ENCODE data around the gene SAMMSON. TPM values are rescaled to one million over a fixed set of nuclear protein-coding genes. Genes with fewer than 3 reads are reported as not detected.

SAMMSON gene
- total and polyA plus RNA-seq, 10 of the 15 experiments (the other 5 are each of a cell fraction or from before 2014, with no cell fraction given): not detected

DNA sequence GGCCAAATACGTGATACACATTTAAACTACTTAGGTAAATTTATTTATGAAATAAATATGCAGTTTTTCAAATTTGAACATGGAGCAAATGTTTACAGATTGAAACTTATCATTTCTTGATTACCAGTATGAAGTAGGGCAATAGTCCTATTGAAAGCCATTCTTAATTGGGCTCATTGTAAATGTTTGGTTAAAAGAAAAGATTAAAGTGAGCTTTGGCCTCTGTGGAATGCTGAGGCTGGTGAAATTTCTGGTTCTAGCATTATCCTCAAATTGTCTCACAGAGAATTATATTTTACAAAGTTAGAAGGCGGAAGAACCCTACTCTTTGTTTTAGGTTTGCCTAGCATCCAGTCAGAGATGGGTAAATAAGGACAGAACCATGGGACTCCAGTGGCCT is 73.2 kb downstream of the SAMMSON start:
- intact Hi-C loops (cut with micrococcal nuclease; ENCODE audit: unreplicated experiment) (no loop called here), in situ Hi-C loops (cut with MboI) (no loop called here)
- H3K4me3 ChIP-seq: no peak overlapping the region
- no peak for ATAC-seq
- POLR2A ChIA-PET: interaction anchor here (0.7 kb wide), 1 partner anchor 108 kb away, joined by 5 read pairs; no protein-coding TSS in a partner anchor
- BruUV-seq (replicated peaks): no TSS peak
- no peak for FAIRE-seq
- no peaks in the 10 kb centered on the region for H3K36me3 ChIP-seq (ENCODE audit: control insufficient read depth in 2 of 2, insufficient read depth in 2 of 2, low read length in 1 of 2)
- no peak for DNase-seq (ENCODE audit: low read depth, low spot score)
- H3K79me2 ChIP-seq (ENCODE audit: control insufficient read depth, insufficient read depth, low read length): no peaks in the 10 kb centered on the region
- 4% methylated on average over 2 of the region's 2 CpGs for WGBS (ENCODE audit: insufficient coverage, insufficient replicate concordance, low lambda C conversion rate, missing lambda C conversion rate)
- H3K27ac ChIP-seq (ENCODE audit: control insufficient read depth, insufficient read depth): no peak overlapping the region
- SMC1A ChIA-PET (ENCODE audit: uncharacterized antibody, unreplicated experiment): interaction anchor here (0.9 kb wide), 1 partner anchor 14 kb away, joined by 5 read pairs; no protein-coding TSS in a partner anchor
- CTCF ChIA-PET: interaction anchor here (0.6 to 1.6 kb wide), 2 partner anchors 13 to 48 kb away, joined by 3 to 4 read pairs; no protein-coding TSS in a partner anchor
- H3K9me3 ChIP-seq (replicated peaks; ENCODE audit: control insufficient read depth, insufficient read depth, low read length): no peaks in the 10 kb centered on the region
- TF ChIP-seq YBX1 (IDR thresholded peaks at IDR 0.05): no peak
- TF ChIP-seq, protein P1, sequence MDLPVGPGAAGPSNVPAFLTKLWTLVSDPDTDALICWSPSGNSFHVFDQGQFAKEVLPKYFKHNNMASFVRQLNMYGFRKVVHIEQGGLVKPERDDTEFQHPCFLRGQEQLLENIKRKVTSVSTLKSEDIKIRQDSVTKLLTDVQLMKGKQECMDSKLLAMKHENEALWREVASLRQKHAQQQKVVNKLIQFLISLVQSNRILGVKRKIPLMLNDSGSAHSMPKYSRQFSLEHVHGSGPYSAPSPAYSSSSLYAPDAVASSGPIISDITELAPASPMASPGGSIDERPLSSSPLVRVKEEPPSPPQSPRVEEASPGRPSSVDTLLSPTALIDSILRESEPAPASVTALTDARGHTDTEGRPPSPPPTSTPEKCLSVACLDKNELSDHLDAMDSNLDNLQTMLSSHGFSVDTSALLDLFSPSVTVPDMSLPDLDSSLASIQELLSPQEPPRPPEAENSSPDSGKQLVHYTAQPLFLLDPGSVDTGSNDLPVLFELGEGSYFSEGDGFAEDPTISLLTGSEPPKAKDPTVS (IDR thresholded peaks at IDR 0.05; ENCODE audit: low read depth, low read length): no peak
- TF ChIP-seq SRF (IDR thresholded peaks at IDR 0.05; ENCODE audit: low read depth in 2 of 2, low read length in 2 of 2): no peak
- no peak for TF ChIP-seq CREM (IDR thresholded peaks at IDR 0.05; ENCODE audit: low read depth)
- TF ChIP-seq POLR2AphosphoS2 (IDR thresholded peaks at IDR 0.05; ENCODE audit: low read depth, low read length): no peak
- no peak for TF ChIP-seq SPI1 (IDR thresholded peaks at IDR 0.05; ENCODE audit: borderline replicate concordance, insufficient read depth, low read depth, low read length)
- TF ChIP-seq SIN3A (IDR thresholded peaks at IDR 0.05; ENCODE audit: low read depth, low read length): no peak
- no peak for TF ChIP-seq TCF12 (IDR thresholded peaks at IDR 0.05; ENCODE audit: low read depth, low read length)
- no peak for TF ChIP-seq TBL1XR1 (IDR thresholded peaks at IDR 0.05; ENCODE audit: low read depth, low read length)
- TF ChIP-seq SMARCA5 (IDR thresholded peaks at IDR 0.05): no peak
- TF ChIP-seq ETV6 (conservative IDR thresholded peaks at IDR 0.05 in 1 of 2, IDR thresholded peaks at IDR 0.05 in 1 of 2; ENCODE audit: borderline replicate concordance in 1 of 2, low read depth in 1 of 2): no peak
- TF ChIP-seq SMAD5 (IDR thresholded peaks at IDR 0.05; ENCODE audit: low read depth): no peak
- TF ChIP-seq, protein P2, sequence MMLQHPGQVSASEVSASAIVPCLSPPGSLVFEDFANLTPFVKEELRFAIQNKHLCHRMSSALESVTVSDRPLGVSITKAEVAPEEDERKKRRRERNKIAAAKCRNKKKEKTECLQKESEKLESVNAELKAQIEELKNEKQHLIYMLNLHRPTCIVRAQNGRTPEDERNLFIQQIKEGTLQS (IDR thresholded peaks at IDR 0.05; ENCODE audit: borderline replicate concordance, extremely low read depth, low read depth, low read length): no peak
- TF ChIP-seq EZH2 (IDR thresholded peaks at IDR 0.05; ENCODE audit: borderline replicate concordance, control insufficient read depth, low read depth, low read length): no peak
- no peak for TF ChIP-seq BRCA1 (IDR thresholded peaks at IDR 0.05; ENCODE audit: low read depth, low read length)
- TF ChIP-seq, protein P3, sequence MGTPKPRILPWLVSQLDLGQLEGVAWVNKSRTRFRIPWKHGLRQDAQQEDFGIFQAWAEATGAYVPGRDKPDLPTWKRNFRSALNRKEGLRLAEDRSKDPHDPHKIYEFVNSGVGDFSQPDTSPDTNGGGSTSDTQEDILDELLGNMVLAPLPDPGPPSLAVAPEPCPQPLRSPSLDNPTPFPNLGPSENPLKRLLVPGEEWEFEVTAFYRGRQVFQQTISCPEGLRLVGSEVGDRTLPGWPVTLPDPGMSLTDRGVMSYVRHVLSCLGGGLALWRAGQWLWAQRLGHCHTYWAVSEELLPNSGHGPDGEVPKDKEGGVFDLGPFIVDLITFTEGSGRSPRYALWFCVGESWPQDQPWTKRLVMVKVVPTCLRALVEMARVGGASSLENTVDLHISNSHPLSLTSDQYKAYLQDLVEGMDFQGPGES (IDR thresholded peaks at IDR 0.05): no peak
- H3K9ac ChIP-seq (ENCODE audit: control insufficient read depth, insufficient read depth, low read length): no peak overlapping the region
- H2AFZ ChIP-seq (ENCODE audit: control insufficient read depth, low read depth, low read length): no peak overlapping the region
- peaks cover 1 to 4% of the 10 kb centered on the region in 2 experiments; a peak in 3 of 4 replicates for H3K27me3 ChIP-seq (replicated peaks in 1 of 2; ENCODE audit: control insufficient read depth in 2 of 2, insufficient read depth in 2 of 2, low read length in 1 of 2)
- H3K4me1 ChIP-seq (ENCODE audit: control insufficient read depth, insufficient read depth, low read length): no peaks in the 10 kb centered on the region
- no peak overlapping the region for H3K4me2 ChIP-seq (ENCODE audit: control insufficient read depth, insufficient read depth)
- RAD21 ChIA-PET (ENCODE audit: unreplicated experiment): no interaction called here
- no peaks in the 10 kb centered on the region for H4K20me1 ChIP-seq (ENCODE audit: control insufficient read depth, insufficient read depth)

Data from GM12878 (cell line).